ENCODE results near the gene APOBEC2.

APOBEC2 gene

GRCh38 chr6:41071501-41071922, 18.5 kb downstream of the APOBEC2 start:
- H3K4me2 ChIP-seq (ENCODE audit: low read length, poor library complexity, severe bottlenecking): peak overlapping the region; percentile 69
- DNase-seq: no peak

GRCh38 chr6:41071923-41072835, 19.2 kb downstream of the APOBEC2 start, which contains the start of gene OARD1:
TSS of gene OARD1 (minus strand) at chr6:41072356. CDS start at chr6:41071634, 722 bp downstream.
- no peaks in the 10 kb centered on the region for H3K9me3 ChIP-seq (ENCODE audit: control insufficient read depth, low read length)
- H3K18ac ChIP-seq (ENCODE audit: low read depth in 1 of 2, low read length in 2 of 2): peak within 1 kb of the TSS; percentile 97 to 98
- H2BK5ac ChIP-seq (ENCODE audit: low read depth, low read length, poor library complexity, severe bottlenecking): peak within 1 kb of the TSS; percentile 96
- peaks cover 0 to 33% of the 10 kb centered on the region in 2 experiments for H3K36me3 ChIP-seq (ENCODE audit: control insufficient read depth in 1 of 2, insufficient read depth in 2 of 2, low read depth in 1 of 2, low read length in 2 of 2)
- peak within 1 kb of the TSS; percentile 94 for H2AK5ac ChIP-seq (ENCODE audit: low read length, severe bottlenecking)
- peak within 1 kb of the TSS; percentile 8 for H2AFZ ChIP-seq (ENCODE audit: low read depth, low read length)
- H2BK15ac ChIP-seq (ENCODE audit: low read depth, poor library complexity, severe bottlenecking): peak within 1 kb of the TSS; percentile 94
- peak within 1 kb of the TSS; percentile 96 for H4K91ac ChIP-seq (ENCODE audit: low read length)
- peak within 1 kb of the TSS; percentile 96 for H3K27ac ChIP-seq (ENCODE audit: low read length, poor library complexity, severe bottlenecking)
- WGBS: under 1% methylated on average over 56 of the region's 63 CpGs
- peak within 1 kb of the TSS; percentile 39 to 96 for H3K4ac ChIP-seq (ENCODE audit: low read depth in 1 of 2, low read length in 2 of 2)
- peak within 1 kb of the TSS; percentile 79 for H4K8ac ChIP-seq (ENCODE audit: low read length)
- H3K9ac ChIP-seq (ENCODE audit: low read length): peak within 1 kb of the TSS; percentile 96
- peak within 1 kb of the TSS; percentile 72 to 87 for H3K14ac ChIP-seq (ENCODE audit: low read length in 2 of 2)
- peaks cover 7% of the 10 kb centered on the region for H3K79me1 ChIP-seq (replicated peaks; ENCODE audit: low read length, poor library complexity, severe bottlenecking)
- peak within 1 kb of the TSS; percentile 82 for H3K4me2 ChIP-seq (ENCODE audit: low read length, poor library complexity, severe bottlenecking)
- H3K23ac ChIP-seq (ENCODE audit: low read length in 2 of 2): peak within 1 kb of the TSS in 1 of 2 experiments; percentile 83
- peak within 1 kb of the TSS; percentile 85 to 88 for H3K4me3 ChIP-seq (ENCODE audit: insufficient read depth in 1 of 2, low read depth in 1 of 2, low read length in 2 of 2)
- DNase-seq: peak; percentile 100
- peak within 1 kb of the TSS; percentile 97 for H2BK120ac ChIP-seq (ENCODE audit: low read depth, low read length)
- no peak within 1 kb of the TSS for H2BK12ac ChIP-seq (ENCODE audit: low read length in 2 of 2)
- H3K27me3 ChIP-seq (ENCODE audit: control insufficient read depth in 1 of 2, insufficient read depth in 1 of 2, low read length in 2 of 2): no peaks in the 10 kb centered on the region
- no peaks in the 10 kb centered on the region for H3K4me1 ChIP-seq (ENCODE audit: control insufficient read depth, insufficient read depth, low read depth, low read length)

More at GRCh38 chr6:41071501-41071922, 18.5 kb downstream of the APOBEC2 start:
- no peaks in the 10 kb centered on the region for H3K4me1 ChIP-seq (ENCODE audit: control insufficient read depth, insufficient read depth, low read depth, low read length)
- H2BK120ac ChIP-seq (ENCODE audit: low read depth, low read length): no peak overlapping the region
- H3K18ac ChIP-seq (ENCODE audit: low read depth in 1 of 2, low read length in 2 of 2): no peak overlapping the region
- H3K14ac ChIP-seq (ENCODE audit: low read length in 2 of 2): no peak overlapping the region
- peaks cover 8% of the 10 kb centered on the region for H3K79me1 ChIP-seq (replicated peaks; ENCODE audit: low read length, poor library complexity, severe bottlenecking)
- H3K36me3 ChIP-seq (ENCODE audit: control insufficient read depth in 1 of 2, insufficient read depth in 2 of 2, low read depth in 1 of 2, low read length in 2 of 2): peaks cover 0 to 36% of the 10 kb centered on the region in 2 experiments
- no peak overlapping the region for H2AFZ ChIP-seq (ENCODE audit: low read depth, low read length)
- no peak overlapping the region for H4K91ac ChIP-seq (ENCODE audit: low read length)
- H4K8ac ChIP-seq (ENCODE audit: low read length): no peak overlapping the region
- peak overlapping the region; percentile 66 to 88 for H3K4me3 ChIP-seq (ENCODE audit: insufficient read depth in 1 of 2, low read depth in 1 of 2, low read length in 2 of 2)
- no peak overlapping the region for H2BK15ac ChIP-seq (ENCODE audit: low read depth, poor library complexity, severe bottlenecking)
- peak overlapping the region; percentile 96 for H3K27ac ChIP-seq (ENCODE audit: low read length, poor library complexity, severe bottlenecking)
- no peak overlapping the region for H2BK12ac ChIP-seq (ENCODE audit: low read length in 2 of 2)
- peak overlapping the region; percentile 96 for H3K9ac ChIP-seq (ENCODE audit: low read length)
- no peak overlapping the region for H2AK5ac ChIP-seq (ENCODE audit: low read length, severe bottlenecking)
- no peak overlapping the region for H2BK5ac ChIP-seq (ENCODE audit: low read depth, low read length, poor library complexity, severe bottlenecking)
- no peaks in the 10 kb centered on the region for H3K27me3 ChIP-seq (ENCODE audit: control insufficient read depth in 1 of 2, insufficient read depth in 1 of 2, low read length in 2 of 2)
- H3K4ac ChIP-seq (ENCODE audit: low read depth in 1 of 2, low read length in 2 of 2): no peak overlapping the region
- no peak overlapping the region for H3K23ac ChIP-seq (ENCODE audit: low read length in 2 of 2)
- WGBS: 2% methylated on average over 15 of the region's 16 CpGs
- no peaks in the 10 kb centered on the region for H3K9me3 ChIP-seq (ENCODE audit: control insufficient read depth, low read length)

GRCh38 chr6:41072836-41073202, 19.8 kb downstream of the APOBEC2 start, which contains the start of gene NFYA:
TSS of gene NFYA (plus strand) at chr6:41072974. CDS start at chr6:41079090, 6,116 bp downstream.
- no peaks in the 10 kb centered on the region for H3K9me3 ChIP-seq (ENCODE audit: control insufficient read depth, low read length)
- no peaks in the 10 kb centered on the region for H3K27me3 ChIP-seq (ENCODE audit: control insufficient read depth in 1 of 2, insufficient read depth in 1 of 2, low read length in 2 of 2)
- H4K91ac ChIP-seq (ENCODE audit: low read length): peak within 1 kb of the TSS; percentile 96
- peak within 1 kb of the TSS; percentile 94 for H2AK5ac ChIP-seq (ENCODE audit: low read length, severe bottlenecking)
- 1% methylated on average over 34 of the region's 37 CpGs for WGBS
- peak within 1 kb of the TSS; percentile 69 for H3K4me2 ChIP-seq (ENCODE audit: low read length, poor library complexity, severe bottlenecking)
- peak within 1 kb of the TSS; percentile 94 for H2BK15ac ChIP-seq (ENCODE audit: low read depth, poor library complexity, severe bottlenecking)
- peak within 1 kb of the TSS; percentile 97 for H2BK120ac ChIP-seq (ENCODE audit: low read depth, low read length)
- peak within 1 kb of the TSS; percentile 79 for H4K8ac ChIP-seq (ENCODE audit: low read length)
- H3K9ac ChIP-seq (ENCODE audit: low read length): peak within 1 kb of the TSS; percentile 96
- peak within 1 kb of the TSS; percentile 97 to 98 for H3K18ac ChIP-seq (ENCODE audit: low read depth in 1 of 2, low read length in 2 of 2)
- no peaks in the 10 kb centered on the region for H3K4me1 ChIP-seq (ENCODE audit: control insufficient read depth, insufficient read depth, low read depth, low read length)
- H2BK5ac ChIP-seq (ENCODE audit: low read depth, low read length, poor library complexity, severe bottlenecking): peak within 1 kb of the TSS; percentile 96
- peaks cover 7% of the 10 kb centered on the region for H3K79me1 ChIP-seq (replicated peaks; ENCODE audit: low read length, poor library complexity, severe bottlenecking)
- peak; percentile 99 for DNase-seq
- peak within 1 kb of the TSS; percentile 85 to 88 for H3K4me3 ChIP-seq (ENCODE audit: insufficient read depth in 1 of 2, low read depth in 1 of 2, low read length in 2 of 2)
- peaks cover 0 to 27% of the 10 kb centered on the region in 2 experiments for H3K36me3 ChIP-seq (ENCODE audit: control insufficient read depth in 1 of 2, insufficient read depth in 2 of 2, low read depth in 1 of 2, low read length in 2 of 2)
- peak within 1 kb of the TSS; percentile 39 to 96 for H3K4ac ChIP-seq (ENCODE audit: low read depth in 1 of 2, low read length in 2 of 2)
- H3K27ac ChIP-seq (ENCODE audit: low read length, poor library complexity, severe bottlenecking): peak within 1 kb of the TSS; percentile 96
- peak within 1 kb of the TSS; percentile 72 to 87 for H3K14ac ChIP-seq (ENCODE audit: low read length in 2 of 2)
- peak within 1 kb of the TSS in 1 of 2 experiments; percentile 83 for H3K23ac ChIP-seq (ENCODE audit: low read length in 2 of 2)
- no peak within 1 kb of the TSS for H2BK12ac ChIP-seq (ENCODE audit: low read length in 2 of 2)
- peak within 1 kb of the TSS; percentile 8 for H2AFZ ChIP-seq (ENCODE audit: low read depth, low read length)
